Measurements from ENCODE around the gene ANTXR1.

Gene ANTXR1

GRCh38 chr2:69291004-69291650 lies 278.1 kb downstream of the ANTXR1 start:
- Histone ChIP-seq H3K9me3 (ENCODE audit: insufficient read depth, low read depth, low read length) (no peaks in the 10 kb centered on the region), H3K9ac (ENCODE audit: low read depth, low read length) (no peak overlapping the region), H3K27me3 (ENCODE audit: insufficient read depth, low read length) (no peaks in the 10 kb centered on the region), H3K4me1 (ENCODE audit: insufficient read depth, low read length) (no peaks in the 10 kb centered on the region), H3K4me3 (ENCODE audit: low read length) (no peak overlapping the region), H3K27ac (ENCODE audit: low read length) (no peak overlapping the region), H3K36me3 (ENCODE audit: insufficient read depth, low read depth, low read length) (no peaks in the 10 kb centered on the region)

GRCh38 chr2:69291721-69292120 lies 278.7 kb downstream of the ANTXR1 start:
- Histone ChIP-seq H3K4me3 (ENCODE audit: low read length) (no peak overlapping the region), H3K9ac (ENCODE audit: low read depth, low read length) (no peak overlapping the region), H3K4me1 (ENCODE audit: insufficient read depth, low read length) (no peaks in the 10 kb centered on the region), H3K36me3 (ENCODE audit: insufficient read depth, low read depth, low read length) (no peaks in the 10 kb centered on the region), H3K9me3 (ENCODE audit: insufficient read depth, low read depth, low read length) (no peaks in the 10 kb centered on the region), H3K27ac (ENCODE audit: low read length) (no peak overlapping the region), H3K27me3 (ENCODE audit: insufficient read depth, low read length) (no peaks in the 10 kb centered on the region)

GRCh38 chr2:69292256-69292655 lies 279.3 kb downstream of the ANTXR1 start:
- Histone ChIP-seq H3K4me1 (ENCODE audit: insufficient read depth, low read length) (no peaks in the 10 kb centered on the region), H3K27me3 (ENCODE audit: insufficient read depth, low read length) (no peaks in the 10 kb centered on the region), H3K9ac (ENCODE audit: low read depth, low read length) (no peak overlapping the region), H3K4me3 (ENCODE audit: low read length) (no peak overlapping the region), H3K36me3 (ENCODE audit: insufficient read depth, low read depth, low read length) (no peaks in the 10 kb centered on the region), H3K27ac (ENCODE audit: low read length) (no peak overlapping the region), H3K9me3 (ENCODE audit: insufficient read depth, low read depth, low read length) (no peaks in the 10 kb centered on the region)

- Histone ChIP-seq H3K9me3 (ENCODE audit: insufficient read depth, low read depth, low read length) (no peaks in the 10 kb centered on the region), H3K9ac (ENCODE audit: low read depth, low read length) (no peak overlapping the region), H3K4me1 (ENCODE audit: insufficient read depth, low read length) (no peaks in the 10 kb centered on the region), H3K27ac (ENCODE audit: low read length) (no peak overlapping the region), H3K4me3 (ENCODE audit: low read length) (no peak overlapping the region), H3K27me3 (ENCODE audit: insufficient read depth, low read length) (no peaks in the 10 kb centered on the region), H3K36me3 (ENCODE audit: insufficient read depth, low read depth, low read length) (no peaks in the 10 kb centered on the region)
Observed at GRCh38 chr2:69296421-69296820, 283.4 kb downstream of the ANTXR1 start.

- Histone ChIP-seq H3K9me3 (ENCODE audit: insufficient read depth, low read depth, low read length) (no peaks in the 10 kb centered on the region), H3K36me3 (ENCODE audit: insufficient read depth, low read depth, low read length) (no peaks in the 10 kb centered on the region), H3K27me3 (ENCODE audit: insufficient read depth, low read length) (no peaks in the 10 kb centered on the region), H3K9ac (ENCODE audit: low read depth, low read length) (no peak overlapping the region), H3K4me3 (ENCODE audit: low read length) (no peak overlapping the region), H3K4me1 (ENCODE audit: insufficient read depth, low read length) (no peaks in the 10 kb centered on the region), H3K27ac (ENCODE audit: low read length) (no peak overlapping the region)
Observed at GRCh38 chr2:69297216-69297615, 284.2 kb downstream of the ANTXR1 start.

GRCh38 chr2:69298261-69298660 lies 285.3 kb downstream of the ANTXR1 start:
- H3K27ac ChIP-seq (ENCODE audit: low read length) = no peak overlapping the region
- no peaks in the 10 kb centered on the region for H3K9me3 ChIP-seq (ENCODE audit: insufficient read depth, low read depth, low read length)
- H3K27me3 ChIP-seq (ENCODE audit: insufficient read depth, low read length) = no peaks in the 10 kb centered on the region
- H3K4me1 ChIP-seq (ENCODE audit: insufficient read depth, low read length) = no peaks in the 10 kb centered on the region
- H3K4me3 ChIP-seq (ENCODE audit: low read length) = no peak overlapping the region
- H3K9ac ChIP-seq (ENCODE audit: low read depth, low read length) = no peak overlapping the region
- H3K36me3 ChIP-seq (ENCODE audit: insufficient read depth, low read depth, low read length) = no peaks in the 10 kb centered on the region

GRCh38 chr2:69298862-69299261 lies 285.9 kb downstream of the ANTXR1 start:
- Histone ChIP-seq H3K4me1 (ENCODE audit: insufficient read depth, low read length) (no peaks in the 10 kb centered on the region), H3K9ac (ENCODE audit: low read depth, low read length) (no peak overlapping the region), H3K36me3 (ENCODE audit: insufficient read depth, low read depth, low read length) (no peaks in the 10 kb centered on the region), H3K9me3 (ENCODE audit: insufficient read depth, low read depth, low read length) (no peaks in the 10 kb centered on the region), H3K4me3 (ENCODE audit: low read length) (no peak overlapping the region), H3K27ac (ENCODE audit: low read length) (no peak overlapping the region), H3K27me3 (ENCODE audit: insufficient read depth, low read length) (peaks cover under 1% of the 10 kb centered on the region; the same call in 1 of the 2 replicates)
